ENCODE results near the gene SMOC1.

DNA sequence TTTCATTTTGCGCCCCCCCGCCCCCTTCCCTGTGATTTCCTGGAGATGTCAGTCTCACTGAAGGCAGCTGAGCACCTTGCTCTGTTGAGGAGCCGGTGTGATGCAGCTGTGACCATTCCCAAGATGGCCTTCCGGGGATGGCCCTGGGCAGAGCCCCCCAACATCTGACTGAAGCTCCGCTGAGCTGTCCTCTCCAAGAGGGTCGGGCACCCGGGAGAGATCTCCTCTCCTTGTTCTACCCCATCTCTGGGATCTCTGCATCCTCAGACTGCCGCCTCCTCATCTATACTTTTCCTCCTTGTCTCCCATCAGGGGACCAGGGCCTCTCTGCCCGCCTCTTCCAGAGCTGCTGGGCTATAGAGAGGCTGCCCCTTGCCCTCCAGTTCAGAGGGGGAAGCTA is 965 bp upstream of the SMOC1 start:
- TF ChIP-seq CTCF (IDR thresholded peaks at IDR 0.05; ENCODE audit: low read depth, low read length) = no peak
- no peak for TF ChIP-seq MAX (IDR thresholded peaks at IDR 0.05; ENCODE audit: low read depth, low read length)
- no peak for TF ChIP-seq POLR2A (IDR thresholded peaks at IDR 0.05; ENCODE audit: extremely low read depth, insufficient read length)
